Measurements from ENCODE around the gene PCDHA10. TPM values are rescaled to one million over a fixed set of nuclear protein-coding genes. Genes with fewer than 3 reads are reported as not detected.
"Not testable (repeated sequence)": the region's sequence is repeated elsewhere in the genome, so short reads cannot be mapped to it uniquely, and the experiment has no call there.

The PCDHA10 gene
- polyA plus RNA-seq, 1 donor from 2014 or later = 5.5 TPM

- not testable (repeated sequence) for H3K4me3 ChIP-seq (ENCODE audit: low read length); H4K20me1 ChIP-seq (ENCODE audit: insufficient read depth); H3K9me3 ChIP-seq (ENCODE audit: low read length); H3K9me2 ChIP-seq (ENCODE audit: insufficient read depth, low read length); H3K79me2 ChIP-seq (replicated peaks; ENCODE audit: insufficient read depth, low read length); H3K4me2 ChIP-seq (ENCODE audit: low read length); H3K27me3 ChIP-seq (ENCODE audit: insufficient read depth, low read depth, low read length); H3K27ac ChIP-seq (ENCODE audit: low read length); H3K36me3 ChIP-seq (ENCODE audit: insufficient read depth, low read length); H3K9ac ChIP-seq (ENCODE audit: low read length); H2AFZ ChIP-seq (ENCODE audit: low read depth, low read length); H3F3A ChIP-seq (ENCODE audit: insufficient read depth, low read length, poor library complexity, severe bottlenecking)
These were observed 7.3 kb upstream of the PCDHA10 start, which contains the start of gene PCDHA9 for GRCh38 chr5:140848139-140849102. PCDHA9 (plus strand) TSS chr5:140848382; CDS start chr5:140848496, 114 bp downstream.

DNA sequence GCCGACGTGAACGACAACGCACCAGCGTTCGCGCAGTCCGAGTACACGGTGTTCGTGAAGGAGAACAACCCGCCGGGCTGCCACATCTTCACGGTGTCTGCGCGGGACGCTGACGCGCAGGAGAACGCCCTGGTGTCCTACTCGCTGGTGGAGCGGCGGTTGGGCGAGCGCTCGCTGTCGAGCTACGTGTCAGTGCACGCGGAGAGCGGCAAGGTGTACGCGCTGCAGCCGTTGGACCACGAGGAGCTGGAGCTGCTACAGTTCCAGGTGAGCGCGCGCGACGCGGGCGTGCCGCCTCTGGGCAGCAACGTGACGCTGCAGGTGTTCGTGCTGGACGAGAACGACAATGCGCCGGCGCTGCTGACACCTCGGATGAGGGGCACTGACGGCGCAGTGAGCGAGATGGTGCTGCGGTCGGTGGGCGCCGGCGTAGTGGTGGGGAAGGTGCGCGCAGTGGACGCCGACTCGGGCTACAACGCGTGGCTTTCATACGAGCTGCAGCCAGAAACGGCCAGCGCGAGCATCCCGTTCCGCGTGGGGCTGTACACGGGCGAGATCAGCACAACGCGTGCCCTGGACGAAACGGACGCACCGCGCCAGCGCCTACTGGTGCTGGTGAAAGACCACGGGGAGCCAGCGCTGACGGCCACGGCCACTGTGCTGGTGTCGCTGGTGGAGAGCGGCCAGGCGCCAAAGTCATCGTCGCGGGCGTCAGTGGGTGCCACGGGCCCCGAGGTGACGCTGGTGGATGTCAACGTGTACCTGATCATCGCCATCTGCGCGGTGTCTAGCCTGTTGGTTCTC, 5.7 kb upstream of the PCDHA10 start:
- not testable (repeated sequence) for H3K9ac ChIP-seq (ENCODE audit: low read length); H4K20me1 ChIP-seq (ENCODE audit: insufficient read depth); H3K79me2 ChIP-seq (replicated peaks; ENCODE audit: insufficient read depth, low read length); H3K27me3 ChIP-seq (ENCODE audit: insufficient read depth, low read depth, low read length); H2AFZ ChIP-seq (ENCODE audit: low read depth, low read length); H3F3A ChIP-seq (ENCODE audit: insufficient read depth, low read length, poor library complexity, severe bottlenecking); H3K9me2 ChIP-seq (ENCODE audit: insufficient read depth, low read length); H3K9me3 ChIP-seq (ENCODE audit: low read length); H3K27ac ChIP-seq (ENCODE audit: low read length); H3K4me2 ChIP-seq (ENCODE audit: low read length); H3K36me3 ChIP-seq (ENCODE audit: insufficient read depth, low read length); H3K4me3 ChIP-seq (ENCODE audit: low read length)

- TF ChIP-seq EZH2 (IDR thresholded peaks at IDR 0.05; ENCODE audit: borderline replicate concordance, insufficient read depth, low read length, poor library complexity, severe bottlenecking) = no peak
- TF ChIP-seq SMC3 (conservative IDR thresholded peaks at IDR 0.05; ENCODE audit: poor library complexity) = no peak
- no peak for TF ChIP-seq RAD21 (conservative IDR thresholded peaks at IDR 0.05)
- TF ChIP-seq TAF1 (IDR thresholded peaks at IDR 0.05; ENCODE audit: low read depth) = no peak
- TF ChIP-seq MXI1 (conservative IDR thresholded peaks at IDR 0.05; ENCODE audit: poor library complexity, severe bottlenecking) = no peak
- TF ChIP-seq EP300 (conservative IDR thresholded peaks at IDR 0.05; ENCODE audit: poor library complexity, severe bottlenecking) = no peak
- TF ChIP-seq POLR2AphosphoS5 (IDR thresholded peaks at IDR 0.05) = no peak
- TF ChIP-seq, protein P1, sequence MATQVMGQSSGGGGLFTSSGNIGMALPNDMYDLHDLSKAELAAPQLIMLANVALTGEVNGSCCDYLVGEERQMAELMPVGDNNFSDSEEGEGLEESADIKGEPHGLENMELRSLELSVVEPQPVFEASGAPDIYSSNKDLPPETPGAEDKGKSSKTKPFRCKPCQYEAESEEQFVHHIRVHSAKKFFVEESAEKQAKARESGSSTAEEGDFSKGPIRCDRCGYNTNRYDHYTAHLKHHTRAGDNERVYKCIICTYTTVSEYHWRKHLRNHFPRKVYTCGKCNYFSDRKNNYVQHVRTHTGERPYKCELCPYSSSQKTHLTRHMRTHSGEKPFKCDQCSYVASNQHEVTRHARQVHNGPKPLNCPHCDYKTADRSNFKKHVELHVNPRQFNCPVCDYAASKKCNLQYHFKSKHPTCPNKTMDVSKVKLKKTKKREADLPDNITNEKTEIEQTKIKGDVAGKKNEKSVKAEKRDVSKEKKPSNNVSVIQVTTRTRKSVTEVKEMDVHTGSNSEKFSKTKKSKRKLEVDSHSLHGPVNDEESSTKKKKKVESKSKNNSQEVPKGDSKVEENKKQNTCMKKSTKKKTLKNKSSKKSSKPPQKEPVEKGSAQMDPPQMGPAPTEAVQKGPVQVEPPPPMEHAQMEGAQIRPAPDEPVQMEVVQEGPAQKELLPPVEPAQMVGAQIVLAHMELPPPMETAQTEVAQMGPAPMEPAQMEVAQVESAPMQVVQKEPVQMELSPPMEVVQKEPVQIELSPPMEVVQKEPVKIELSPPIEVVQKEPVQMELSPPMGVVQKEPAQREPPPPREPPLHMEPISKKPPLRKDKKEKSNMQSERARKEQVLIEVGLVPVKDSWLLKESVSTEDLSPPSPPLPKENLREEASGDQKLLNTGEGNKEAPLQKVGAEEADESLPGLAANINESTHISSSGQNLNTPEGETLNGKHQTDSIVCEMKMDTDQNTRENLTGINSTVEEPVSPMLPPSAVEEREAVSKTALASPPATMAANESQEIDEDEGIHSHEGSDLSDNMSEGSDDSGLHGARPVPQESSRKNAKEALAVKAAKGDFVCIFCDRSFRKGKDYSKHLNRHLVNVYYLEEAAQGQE (IDR thresholded peaks at IDR 0.05; ENCODE audit: borderline replicate concordance) = no peak
- TF ChIP-seq CTCF (IDR thresholded peaks at IDR 0.05; ENCODE audit: poor library complexity, severe bottlenecking) = no peak
- H3K9ac ChIP-seq (ENCODE audit: low read length) = no peak overlapping the region
- H3K36me3 ChIP-seq (ENCODE audit: insufficient read depth, low read length) = peaks cover 24% of the 10 kb centered on the region
These were observed 1.7 kb downstream of the PCDHA10 start for GRCh38 chr5:140857177-140857986.

More at GRCh38 chr5:140857177-140857986, 1.7 kb downstream of the PCDHA10 start:
- Histone ChIP-seq H3K27me3 (ENCODE audit: insufficient read depth, low read depth, low read length) (no peaks in the 10 kb centered on the region), H4K20me1 (ENCODE audit: insufficient read depth) (no peaks in the 10 kb centered on the region), H3K79me2 (replicated peaks; ENCODE audit: insufficient read depth, low read length) (peaks cover 9% of the 10 kb centered on the region), H3K27ac (ENCODE audit: low read length) (no peak overlapping the region), H2AFZ (ENCODE audit: low read depth, low read length) (no peak overlapping the region), H3F3A (ENCODE audit: insufficient read depth, low read length, poor library complexity, severe bottlenecking) (peaks cover 3% of the 10 kb centered on the region), H3K4me2 (ENCODE audit: low read length) (no peak overlapping the region), H3K9me2 (ENCODE audit: insufficient read depth, low read length) (no peaks in the 10 kb centered on the region), H3K4me3 (ENCODE audit: low read length) (peak overlapping the region; percentile 55), H3K9me3 (ENCODE audit: low read length) (peaks cover 29% of the 10 kb centered on the region)

All from neural cell (in vitro differentiated cells).